Ammon's horn (tissue), 1 donor: ENCODE data around the gene P2RY13.
A peak's percentile ranks its signal among the peaks of the same experiment; 100 is the strongest.

Source experiments
- DNase-seq: peaks from one replicate; pipeline ENCODE4 v3.0.0-alpha.2; 2016; ENCODE audit warnings: low spot score

P2RY13 gene

GRCh38 chr3:151293127-151293526 is 36.2 kb downstream of the P2RY13 start:
- DNase-seq, result no peak

- DNase-seq, result no peak
These were observed 38.7 kb downstream of the P2RY13 start for GRCh38 chr3:151290673-151291072.

GRCh38 chr3:151289445-151289844 is 39.9 kb downstream of the P2RY13 start:
- DNase-seq, result no peak

GRCh38 chr3:151285940-151286339 is 43.4 kb downstream of the P2RY13 start:
- DNase-seq, result no peak

- no peak for DNase-seq
These were observed 45.4 kb downstream of the P2RY13 start for GRCh38 chr3:151283907-151284461.

GRCh38 chr3:151283387-151283786 is 46.0 kb downstream of the P2RY13 start:
- DNase-seq, result no peak

- DNase-seq, result peak; percentile 74
These were observed 46.4 kb downstream of the P2RY13 start for GRCh38 chr3:151282921-151283320.

GRCh38 chr3:151281671-151282324 is 47.6 kb downstream of the P2RY13 start:
- no peak for DNase-seq

GRCh38 chr3:151278230-151278629 is 51.1 kb downstream of the P2RY13 start, which contains the start of gene P2RY14:
P2RY14 (minus strand) TSS chr3:151278542; CDS start chr3:151214316, 64,226 bp downstream.
- peak; percentile 49 for DNase-seq

GRCh38 chr3:151276687-151277042 is 52.7 kb downstream of the P2RY13 start:
- no peak for DNase-seq
